PC-3 (cell line): ENCODE results near the gene ALDOA. TPM values are rescaled to one million over a fixed set of nuclear protein-coding genes. Genes with fewer than 3 reads are reported as not detected.

ENCODE experiments used
- ATAC-seq: fragments of 200-7000 bp; cut with Tn5 transposase; 2 replicates; pipeline ENCODE4 v1.9.1; 2020; ENCODE audit warnings: mild to moderate bottlenecking, moderate library complexity
- BruUV-seq: library from RNA; stranded (reverse); fragments of 400-500 nt; replicated peaks from 2 replicates; lab custom pipeline; 2021; lab: Mats Ljungman, UMichigan
- CTCF ChIA-PET: fragments of 300-600 bp; sonication (Branson Sonifier 250); formaldehyde crosslinking; loops from one replicate; lab custom pipeline; 2022; ENCODE audit warnings: antibody characterized with exemption; lab: Charles Lee
- POLR2A ChIA-PET: fragments of 300-600 bp; sonication (Branson Sonifier 250); formaldehyde crosslinking; loops from one replicate; lab custom pipeline; 2022; ENCODE audit warnings: antibody characterized with exemption; ENCODE audit not compliant: unreplicated experiment; lab: Charles Lee
- DNase-seq: peaks from one replicate; pipeline ENCODE4 v3.0.0-alpha.2; 2015
- H2AFZ ChIP-seq: fragments of 300-600 bp; sonication (generic); 2 replicates; pipeline ENCODE4 v1.6.0; 2016; ENCODE audit warnings: antibody characterized with exemption, low read length
- H3F3A ChIP-seq: fragments of 300-600 bp; sonication (generic); one replicate; pipeline ENCODE4 v1.6.0; 2017; ENCODE audit warnings: antibody characterized with exemption, low read length, control low read depth, mild to moderate bottlenecking; ENCODE audit not compliant: unreplicated experiment
- H3K27ac ChIP-seq: fragments of 300-600 bp; sonication (generic); 2 replicates; pipeline ENCODE4 v1.5.1; 2016; ENCODE audit warnings: mild to moderate bottlenecking, low read length
- H3K27me3 ChIP-seq: fragments of 300-600 bp; sonication (generic); 2 replicates; pipeline ENCODE4 v1.6.1; 2016; ENCODE audit warnings: low read length, mixed read lengths
- H3K36me3 ChIP-seq: fragments of 300-600 bp; sonication (generic); 2 replicates; pipeline ENCODE4 v1.6.1; 2016; ENCODE audit warnings: low read depth, mixed run types, low read length, mixed read lengths
- H3K4me1 ChIP-seq: fragments of 300-600 bp; sonication (generic); 2 replicates; pipeline ENCODE4 v1.5.1; 2016; ENCODE audit warnings: low read length; ENCODE audit not compliant: insufficient read depth
- H3K4me2 ChIP-seq: fragments of 300-600 bp; sonication (generic); 2 replicates; pipeline ENCODE4 v1.6.0; 2016; ENCODE audit warnings: low read length
- H3K4me3 ChIP-seq: fragments of 300-600 bp; sonication (generic); 2 replicates; pipeline ENCODE4 v1.5.1; 2016; ENCODE audit warnings: mild to moderate bottlenecking, low read length, mixed read lengths
- H3K79me2 ChIP-seq: fragments of 300-600 bp; sonication (generic); 2 replicates; pipeline ENCODE4 v1.6.1; 2017; ENCODE audit warnings: low read length, mixed read lengths
- H3K9ac ChIP-seq: fragments of 300-600 bp; sonication (generic); 2 replicates; pipeline ENCODE4 v1.6.0; 2016; ENCODE audit warnings: mild to moderate bottlenecking, low read length
- H3K9me2 ChIP-seq: fragments of 300-600 bp; sonication (generic); replicated peaks from 2 replicates; pipeline ENCODE4 v1.6.1; 2016; ENCODE audit warnings: mixed run types, low read length, mixed read lengths
- H3K9me3 ChIP-seq: fragments of 300-600 bp; sonication (generic); 2 replicates; pipeline ENCODE4 v1.6.1; 2016; ENCODE audit warnings: low read length, mixed read lengths
- H4K20me1 ChIP-seq: fragments of 300-600 bp; sonication (generic); 2 replicates; pipeline ENCODE4 v1.6.1; 2016; ENCODE audit warnings: low read length, mixed read lengths
- EZH2 ChIP-seq: fragments of 300-600 bp; sonication (generic); IDR thresholded peaks from one replicate; pipeline ENCODE4 v1.6.1; 2017; ENCODE audit warnings: antibody characterized with exemption, mild to moderate bottlenecking, low read length; ENCODE audit not compliant: unreplicated experiment
- EZH2phosphoT487 ChIP-seq: fragments of 300-600 bp; sonication (generic); IDR thresholded peaks from 2 replicates; pipeline ENCODE4 v1.6.1; 2018; ENCODE audit warnings: mild to moderate bottlenecking, antibody characterized with exemption, low read length, borderline replicate concordance
- intact Hi-C: fragments of 100-400 bp; cut with micrococcal nuclease; formaldehyde crosslinking; loops from 2 replicates; pipeline ENCODE4 v1.9.0; 2023
- total RNA-seq: library from RNA; depleted of rRNA; stranded (reverse); fragments of >200 nt; gene quantifications from 2 replicates; pipeline ENCODE4 v1.2.3, GENCODE V29; 2014
- TF ChIP-seq, protein P1 (sequence below): fragments of 300-600 bp; sonication (generic); conservative IDR thresholded peaks from 2 replicates; pipeline ENCODE4 v1.5.1; 2017; ENCODE audit warnings: antibody characterized with exemption, low read depth, mild to moderate bottlenecking, low read length

Gene ALDOA
- total RNA-seq, 1 experiment from 2014 or later: 2,048 TPM

DNA sequence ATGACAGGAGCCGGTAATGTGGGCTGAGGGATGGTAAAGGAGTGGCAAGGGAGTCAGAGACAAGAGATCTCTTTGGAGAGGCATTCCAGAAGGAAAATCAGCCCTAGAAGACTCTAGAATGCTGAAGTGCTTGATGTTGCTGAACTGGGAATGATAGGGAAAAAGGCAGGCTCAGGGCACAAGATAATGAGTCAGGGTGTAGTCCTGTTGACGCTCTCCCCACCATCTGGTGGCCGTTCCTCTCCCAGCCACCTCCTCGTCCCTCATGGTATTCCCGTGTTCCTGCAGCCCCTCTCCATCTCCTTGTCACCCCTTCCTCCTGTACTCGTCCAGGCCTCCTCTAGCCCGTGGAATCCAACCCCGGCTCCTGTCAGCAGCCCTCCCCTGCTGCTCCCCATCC is 11.1 kb upstream of the ALDOA start:
- CTCF ChIA-PET: no interaction called here

DNA sequence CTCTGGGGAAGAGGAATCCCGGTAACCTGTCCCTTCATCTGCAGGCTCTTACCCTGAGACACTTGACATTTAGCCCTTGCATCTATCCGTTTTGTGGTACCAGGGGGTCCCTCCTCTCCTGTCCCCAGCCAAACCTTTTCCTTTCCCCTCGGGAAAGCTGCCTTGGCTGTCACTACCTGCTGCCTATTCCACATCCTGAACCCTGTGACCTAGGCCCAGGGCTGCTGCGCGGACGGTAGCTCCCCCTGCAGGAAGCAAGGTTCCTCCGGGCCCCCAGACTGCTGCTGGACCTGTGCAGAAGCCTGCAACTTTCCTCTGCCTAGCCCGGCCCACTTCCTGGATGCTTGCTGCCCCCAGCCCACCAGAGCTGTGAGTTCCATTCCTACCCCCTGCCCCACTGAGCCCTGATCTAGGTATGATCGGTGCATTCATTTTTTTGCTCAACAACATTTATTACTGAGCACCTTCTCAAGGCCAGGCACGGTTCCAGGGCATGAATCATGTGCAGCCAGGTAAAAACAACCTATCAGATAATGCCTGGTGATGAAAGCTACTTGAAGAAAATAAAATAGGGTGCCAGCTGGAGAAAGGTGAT is 10.5 kb upstream of the ALDOA start:
- no peak for TF ChIP-seq EZH2
- TF ChIP-seq EZH2phosphoT487: no peak
- TF ChIP-seq, protein P1, sequence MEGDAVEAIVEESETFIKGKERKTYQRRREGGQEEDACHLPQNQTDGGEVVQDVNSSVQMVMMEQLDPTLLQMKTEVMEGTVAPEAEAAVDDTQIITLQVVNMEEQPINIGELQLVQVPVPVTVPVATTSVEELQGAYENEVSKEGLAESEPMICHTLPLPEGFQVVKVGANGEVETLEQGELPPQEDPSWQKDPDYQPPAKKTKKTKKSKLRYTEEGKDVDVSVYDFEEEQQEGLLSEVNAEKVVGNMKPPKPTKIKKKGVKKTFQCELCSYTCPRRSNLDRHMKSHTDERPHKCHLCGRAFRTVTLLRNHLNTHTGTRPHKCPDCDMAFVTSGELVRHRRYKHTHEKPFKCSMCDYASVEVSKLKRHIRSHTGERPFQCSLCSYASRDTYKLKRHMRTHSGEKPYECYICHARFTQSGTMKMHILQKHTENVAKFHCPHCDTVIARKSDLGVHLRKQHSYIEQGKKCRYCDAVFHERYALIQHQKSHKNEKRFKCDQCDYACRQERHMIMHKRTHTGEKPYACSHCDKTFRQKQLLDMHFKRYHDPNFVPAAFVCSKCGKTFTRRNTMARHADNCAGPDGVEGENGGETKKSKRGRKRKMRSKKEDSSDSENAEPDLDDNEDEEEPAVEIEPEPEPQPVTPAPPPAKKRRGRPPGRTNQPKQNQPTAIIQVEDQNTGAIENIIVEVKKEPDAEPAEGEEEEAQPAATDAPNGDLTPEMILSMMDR: peak; percentile 64
- ATAC-seq (peak; percentile 19; the same call in 1 of the 2 replicates), DNase-seq (peak; percentile 58)
- H3K79me2 ChIP-seq: no peaks in the 10 kb centered on the region
- no peak overlapping the region for H3K27ac ChIP-seq
- H2AFZ ChIP-seq: no peak overlapping the region
- H3K4me3 ChIP-seq: peak overlapping the region; percentile 15; the same call in 1 of the 2 replicates
- no peak overlapping the region for H3K9ac ChIP-seq
- H3K4me2 ChIP-seq: peak overlapping the region; percentile 71
- H3K9me2 ChIP-seq: no peaks in the 10 kb centered on the region
- ChIA-PET POLR2A (interaction anchor here (0.6 kb wide), 1 partner anchor 16 kb away, joined by 4 read pairs; no protein-coding TSS in a partner anchor), CTCF (interaction anchor here (0.6 to 0.7 kb wide), 2 partner anchors 37 to 40 kb away, joined by 3 read pairs; no protein-coding TSS in a partner anchor)
- H4K20me1 ChIP-seq: no peaks in the 10 kb centered on the region
- H3K27me3 ChIP-seq: no peaks in the 10 kb centered on the region
- H3K36me3 ChIP-seq: no peaks in the 10 kb centered on the region
- H3F3A ChIP-seq: no peaks in the 10 kb centered on the region
- H3K4me1 ChIP-seq: peaks cover 15% of the 10 kb centered on the region
- intact Hi-C loops: no loop called here
- BruUV-seq: no TSS peak
- no peaks in the 10 kb centered on the region for H3K9me3 ChIP-seq

More for the DNA sequence above, 11.1 kb upstream of the ALDOA start:
- H3K9ac ChIP-seq: no peak overlapping the region
- TF ChIP-seq EZH2phosphoT487: no peak
- TF ChIP-seq, protein P1: no peak
- no peak for TF ChIP-seq EZH2
- H2AFZ ChIP-seq: no peak overlapping the region
- H3K9me2 ChIP-seq: no peaks in the 10 kb centered on the region
- H3K79me2 ChIP-seq: no peaks in the 10 kb centered on the region
- DNase-seq (no peak), ATAC-seq (no peak)
- H3F3A ChIP-seq: no peaks in the 10 kb centered on the region
- POLR2A ChIA-PET: no interaction called here
- no TSS peak for BruUV-seq
- H3K4me2 ChIP-seq: peak overlapping the region; percentile 71; the same call in 1 of the 2 replicates
- H3K27me3 ChIP-seq: no peaks in the 10 kb centered on the region
- intact Hi-C loops: no loop called here
- no peak overlapping the region for H3K27ac ChIP-seq
- H4K20me1 ChIP-seq: no peaks in the 10 kb centered on the region
- H3K36me3 ChIP-seq: no peaks in the 10 kb centered on the region
- no peaks in the 10 kb centered on the region for H3K9me3 ChIP-seq
- H3K4me1 ChIP-seq: peaks cover 15% of the 10 kb centered on the region
- no peak overlapping the region for H3K4me3 ChIP-seq

DNA sequence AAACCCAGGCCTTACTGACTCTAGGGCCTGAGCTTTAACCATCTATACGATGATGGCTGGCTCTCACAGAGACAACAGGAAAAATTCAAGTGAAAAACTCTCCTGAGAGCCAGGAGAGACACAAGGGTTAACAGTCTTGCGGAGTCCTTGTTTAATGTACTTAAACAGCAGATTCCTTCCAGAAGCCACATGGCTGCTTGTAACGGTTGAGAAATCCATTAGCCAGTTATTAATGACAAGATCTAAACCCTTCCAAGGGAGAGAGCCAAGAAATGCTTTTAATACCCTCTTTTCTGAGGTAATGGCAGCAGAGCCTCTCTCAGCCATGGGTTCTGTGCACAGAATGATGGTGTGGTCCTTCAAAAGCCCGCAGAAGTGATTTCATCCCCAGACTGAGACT is 5.2 kb upstream of the ALDOA start:
- no peaks in the 10 kb centered on the region for H4K20me1 ChIP-seq
- CTCF ChIA-PET: no interaction called here
- BruUV-seq: no TSS peak
- no peak for ATAC-seq
- no peak overlapping the region for H3K4me2 ChIP-seq
- intact Hi-C loops: no loop called here
- no peaks in the 10 kb centered on the region for H3K9me3 ChIP-seq
- H3K9me2 ChIP-seq: no peaks in the 10 kb centered on the region
- H3K4me1 ChIP-seq: peaks cover 21% of the 10 kb centered on the region
- no peak overlapping the region for H3K27ac ChIP-seq
- peaks cover 18% of the 10 kb centered on the region; the same call in 1 of the 2 replicates for H3K79me2 ChIP-seq
- DNase-seq: no peak
- H3K36me3 ChIP-seq: no peaks in the 10 kb centered on the region
- TF ChIP-seq, protein P1: no peak
- no peak for TF ChIP-seq EZH2phosphoT487
- H3K9ac ChIP-seq: no peak overlapping the region
- POLR2A ChIA-PET: no interaction called here
- H3K4me3 ChIP-seq: no peak overlapping the region
- H3F3A ChIP-seq: no peaks in the 10 kb centered on the region
- no peaks in the 10 kb centered on the region for H3K27me3 ChIP-seq
- H2AFZ ChIP-seq: no peak overlapping the region
